Measurements from ENCODE around the gene CTAGE4. TPM values are rescaled to one million over a fixed set of nuclear protein-coding genes. Genes with fewer than 3 reads are reported as not detected.
"Not testable (repeated sequence)": the region's sequence is repeated elsewhere in the genome, so short reads cannot be mapped to it uniquely, and the experiment has no call there.

The CTAGE4 gene, protein sequence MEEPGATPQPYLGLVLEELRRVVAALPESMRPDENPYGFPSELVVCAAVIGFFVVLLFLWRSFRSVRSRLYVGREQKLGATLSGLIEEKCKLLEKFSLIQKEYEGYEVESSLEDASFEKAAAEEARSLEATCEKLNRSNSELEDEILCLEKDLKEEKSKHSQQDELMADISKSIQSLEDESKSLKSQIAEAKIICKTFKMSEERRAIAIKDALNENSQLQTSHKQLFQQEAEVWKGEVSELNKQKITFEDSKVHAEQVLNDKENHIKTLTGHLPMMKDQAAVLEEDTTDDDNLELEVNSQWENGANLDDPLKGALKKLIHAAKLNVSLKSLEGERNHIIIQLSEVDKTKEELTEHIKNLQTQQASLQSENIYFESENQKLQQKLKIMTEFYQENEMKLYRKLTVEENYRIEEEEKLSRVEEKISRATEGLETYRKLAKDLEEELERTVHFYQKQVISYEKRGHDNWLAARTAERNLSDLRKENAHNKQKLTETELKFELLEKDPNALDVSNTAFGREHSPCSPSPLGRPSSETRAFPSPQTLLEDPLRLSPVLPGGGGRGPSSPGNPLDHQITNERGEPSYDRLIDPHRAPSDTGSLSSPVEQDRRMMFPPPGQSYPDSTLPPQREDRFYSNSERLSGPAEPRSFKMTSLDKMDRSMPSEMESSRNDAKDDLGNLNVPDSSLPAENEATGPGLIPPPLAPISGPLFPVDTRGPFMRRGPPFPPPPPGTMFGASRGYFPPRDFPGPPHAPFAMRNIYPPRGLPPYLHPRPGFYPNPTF
- 0.24 TPM for total RNA-seq
- long read RNA-seq, result 0 reads

DNA sequence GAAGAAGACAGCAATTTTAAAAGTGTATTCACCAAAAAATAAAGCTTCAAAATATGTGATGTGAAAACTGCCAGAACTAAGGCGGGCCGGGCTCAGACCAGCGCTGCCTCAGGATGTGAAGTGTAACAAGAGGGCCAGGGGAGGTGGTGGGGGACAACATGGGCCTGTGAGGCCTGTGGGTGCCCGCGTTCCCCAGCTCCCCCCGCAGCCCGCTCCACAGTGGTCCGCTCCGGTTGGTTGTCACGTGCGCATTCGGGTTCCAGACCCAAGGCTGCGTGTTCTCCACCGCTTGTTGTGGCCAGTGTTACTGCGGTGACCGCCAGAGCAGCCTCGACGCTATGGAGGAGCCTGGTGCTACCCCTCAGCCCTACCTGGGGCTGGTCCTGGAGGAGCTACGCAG lies at the start of gene CTAGE4:
Gene CTAGE4, plus strand, starts transcription at position 301 of the 400 bp plus-strand sequence. Its CDS starts 38 bp downstream, at position 339.
- DNase-seq (ENCODE audit: low spot score); intact Hi-C loops (cut with DNase I): not testable (repeated sequence)

DNA sequence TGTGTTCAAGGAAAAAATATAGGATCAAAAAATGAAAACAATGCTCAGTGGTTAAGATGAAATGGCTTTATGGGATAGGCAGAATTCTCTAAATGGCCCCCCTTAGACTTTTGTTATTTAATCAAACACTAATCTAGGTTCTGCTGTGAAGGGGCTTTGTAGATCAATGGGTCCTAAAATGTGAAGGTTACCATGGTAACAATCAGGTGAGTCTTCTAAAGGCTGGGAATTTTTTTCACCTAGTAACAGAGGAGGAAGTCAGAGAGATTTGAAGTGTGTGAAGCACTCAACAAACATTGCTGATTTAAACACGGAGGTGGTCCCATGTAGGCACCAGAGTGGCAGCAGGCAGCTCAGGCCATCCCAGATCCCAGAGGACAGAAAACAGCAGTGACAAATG lies 49.1 kb upstream of the CTAGE4 start:
- intact Hi-C loops (cut with DNase I), result no loop called here
- no peak for DNase-seq (ENCODE audit: low spot score)

DNA sequence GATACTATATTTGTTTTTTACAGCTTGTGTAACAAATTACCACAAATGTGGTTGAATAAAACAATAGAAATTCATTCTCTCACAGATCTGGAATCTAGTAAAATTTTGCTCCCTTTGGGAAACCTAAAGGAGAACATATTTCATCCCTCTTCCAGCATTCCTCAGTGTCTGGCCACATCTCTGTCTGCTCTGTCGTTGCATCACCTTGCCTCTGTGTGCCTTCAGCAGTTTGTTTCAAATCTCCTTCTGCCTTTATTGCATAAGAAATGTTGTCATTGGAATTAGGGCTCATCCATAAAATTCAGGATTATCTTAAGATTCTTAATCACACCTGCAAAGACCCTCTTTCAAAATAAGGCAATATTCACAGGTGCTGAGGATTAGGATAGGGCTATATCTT lies 45.8 kb upstream of the CTAGE4 start:
- intact Hi-C loops (cut with DNase I), result no loop called here
- no peak for DNase-seq (ENCODE audit: low spot score)

DNA sequence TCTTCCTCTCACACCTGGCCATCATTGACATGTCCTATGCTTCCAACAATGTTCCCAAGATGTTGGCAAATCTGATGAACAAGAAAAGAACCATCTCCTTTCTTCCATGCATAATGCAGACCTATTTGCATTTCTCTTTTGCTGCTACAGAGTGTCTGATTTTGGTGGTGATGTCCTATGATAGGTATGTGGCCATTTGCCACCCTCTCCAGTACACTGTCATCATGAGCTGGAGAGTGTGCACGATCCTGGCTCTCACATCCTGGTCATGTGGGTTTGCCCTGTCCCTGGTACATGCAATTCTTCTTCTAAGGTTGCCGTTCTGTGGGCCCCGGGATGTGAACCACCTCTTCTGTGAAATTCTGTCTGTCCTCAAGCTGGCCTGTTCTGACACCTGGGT lies 41.1 kb upstream of the CTAGE4 start:
- DNase-seq (ENCODE audit: low spot score), result no peak
- intact Hi-C loops (cut with DNase I), result no loop called here

DNA sequence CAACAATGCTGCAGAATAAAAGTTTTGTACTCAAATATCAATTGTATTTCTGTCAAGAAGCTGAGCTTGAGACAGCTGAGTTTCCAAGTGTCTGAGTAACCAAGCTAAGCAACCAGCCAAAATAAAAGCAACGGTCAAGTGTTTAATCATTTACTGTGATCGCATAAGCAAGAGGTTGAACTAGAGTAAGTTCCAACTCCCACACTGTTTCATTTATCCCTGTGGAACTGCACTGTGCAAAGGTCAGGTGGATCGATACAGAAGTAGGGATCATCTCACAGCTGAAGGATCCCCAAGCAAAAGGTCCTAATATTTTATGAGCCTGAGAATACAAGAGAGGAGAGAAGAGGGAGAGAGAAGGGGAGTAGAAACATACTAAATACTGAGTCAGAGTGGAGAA lies 38.8 kb upstream of the CTAGE4 start:
- intact Hi-C loops (cut with DNase I), result no loop called here
- DNase-seq (ENCODE audit: low spot score), result no peak

DNA sequence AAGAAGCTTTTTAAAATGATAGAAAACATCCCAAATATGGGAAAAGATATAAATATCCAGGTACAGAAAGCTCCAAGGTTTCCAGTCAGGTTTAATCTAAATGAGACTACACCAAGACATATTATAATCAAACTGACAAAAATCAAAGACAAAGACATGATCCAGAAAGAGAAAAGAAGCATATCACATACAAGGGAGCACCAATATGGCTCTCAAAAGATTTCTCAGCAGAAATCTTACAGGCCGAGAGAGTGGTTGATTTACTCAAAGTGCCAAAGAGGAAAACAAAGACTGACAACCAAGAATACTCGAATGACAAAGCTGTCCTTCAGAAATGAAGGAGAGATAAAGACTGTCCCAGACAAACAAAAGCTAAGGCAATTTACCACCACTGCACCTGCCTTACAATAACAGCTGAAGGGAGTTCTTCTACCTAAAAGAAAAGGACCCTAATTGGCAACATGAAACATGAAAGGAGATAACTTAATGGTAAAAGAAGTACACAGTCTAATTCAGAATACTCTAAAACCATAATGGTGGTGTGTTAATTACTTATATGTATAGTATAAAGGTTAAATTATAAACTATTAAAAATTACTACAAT lies 34.9 kb upstream of the CTAGE4 start:
- DNase-seq (ENCODE audit: low spot score), result no peak
- intact Hi-C loops (cut with DNase I), result no loop called here

DNA sequence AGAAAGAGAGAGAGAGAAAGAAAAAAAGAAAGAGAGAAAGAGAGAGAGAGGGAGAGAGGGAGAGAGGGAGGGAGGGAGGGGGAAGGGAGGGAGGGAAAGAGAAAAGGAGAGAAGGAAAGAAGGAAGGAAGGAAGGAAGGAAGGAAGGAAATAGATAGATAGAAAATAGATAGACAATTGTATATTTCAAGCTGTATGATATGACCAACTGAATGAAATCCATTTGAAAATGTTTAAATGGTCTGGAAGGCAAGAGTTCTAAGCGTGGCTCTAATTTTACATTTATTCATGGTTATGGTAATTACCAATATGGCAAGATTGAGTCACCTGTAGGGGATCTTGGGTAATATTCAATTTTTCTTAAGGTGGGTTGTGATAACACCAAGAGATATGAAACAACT lies 24.4 kb upstream of the CTAGE4 start:
- intact Hi-C loops (cut with DNase I), result no loop called here
- DNase-seq (ENCODE audit: low spot score), result no peak

DNA sequence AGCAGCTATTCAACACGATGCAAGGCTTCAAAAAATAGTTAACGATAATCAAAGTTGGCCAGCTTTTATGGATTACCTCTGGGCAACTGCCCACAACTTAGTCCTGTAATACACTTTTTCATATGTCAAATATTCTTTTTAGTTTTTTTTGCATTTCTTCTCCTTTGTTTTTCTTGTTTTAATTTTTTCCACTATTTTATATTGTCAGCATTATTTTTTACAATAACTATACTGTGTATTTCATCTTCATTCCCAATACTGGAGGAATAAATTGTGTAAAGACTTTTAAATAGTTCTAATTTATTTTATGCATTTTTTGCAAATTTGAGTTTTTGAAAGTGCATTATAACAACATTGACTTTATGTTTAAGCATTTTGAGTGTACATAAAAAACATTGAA lies 18.5 kb upstream of the CTAGE4 start:
- intact Hi-C loops (cut with DNase I), result no loop called here
- DNase-seq (ENCODE audit: low spot score), result no peak

DNA sequence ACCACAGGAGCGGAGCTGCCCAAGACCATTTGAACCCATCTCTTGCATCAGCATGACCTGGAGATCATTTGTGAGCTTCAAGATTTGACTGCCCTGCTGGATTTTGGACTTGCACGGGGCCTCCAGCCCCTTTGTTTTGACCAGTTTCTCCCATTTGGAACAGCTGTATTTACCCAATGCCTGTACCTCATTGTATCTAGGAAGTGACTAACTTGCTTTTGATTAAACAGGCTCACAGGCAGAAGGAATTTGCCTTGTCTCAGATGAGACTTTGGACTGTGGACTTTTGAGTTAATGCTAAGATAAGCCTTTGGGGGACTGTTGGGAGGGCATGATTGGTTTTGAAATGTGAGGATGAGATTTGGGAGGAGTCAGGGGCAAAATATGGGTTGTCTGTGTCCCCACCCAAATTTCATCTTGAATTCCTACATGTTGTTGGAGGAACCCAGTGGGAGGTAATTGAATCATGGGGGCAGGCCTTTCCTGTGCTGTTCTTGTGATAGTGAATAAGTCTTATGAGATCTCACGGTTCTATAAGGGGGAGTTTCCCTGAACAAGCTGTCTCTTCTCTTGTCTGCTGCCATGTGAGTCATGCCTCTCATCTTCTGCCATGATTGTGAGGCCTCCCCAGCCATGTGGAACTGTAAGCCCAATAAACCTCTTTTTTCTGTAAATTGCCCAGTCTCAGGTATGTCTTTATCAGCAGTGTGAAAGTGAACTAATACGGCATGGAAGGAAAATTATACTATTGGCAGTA lies 11.5 kb upstream of the CTAGE4 start:
- DNase-seq (ENCODE audit: low spot score); intact Hi-C loops (cut with DNase I): not testable (repeated sequence)

DNA sequence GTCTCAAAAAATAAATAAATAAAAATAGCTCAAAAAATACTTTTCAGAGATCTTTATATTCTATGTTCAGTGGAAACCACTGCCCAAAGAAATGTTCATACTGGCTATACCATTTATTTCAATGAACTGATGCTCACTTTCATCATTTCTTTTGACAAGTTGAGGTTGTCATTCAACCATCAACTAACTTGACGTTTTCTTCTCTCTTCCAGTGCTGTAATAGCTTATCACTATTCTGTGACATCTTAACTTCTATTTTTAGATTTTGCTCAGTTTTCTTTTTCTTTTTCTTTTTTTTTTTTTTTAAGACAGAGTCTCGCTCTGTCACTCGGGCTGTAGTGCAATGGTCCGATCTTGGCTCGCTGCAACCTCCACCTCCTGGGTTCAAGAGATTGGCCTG lies 8.7 kb upstream of the CTAGE4 start:
- intact Hi-C loops (cut with DNase I), result no loop called here
- DNase-seq (ENCODE audit: low spot score), result no peak

DNA sequence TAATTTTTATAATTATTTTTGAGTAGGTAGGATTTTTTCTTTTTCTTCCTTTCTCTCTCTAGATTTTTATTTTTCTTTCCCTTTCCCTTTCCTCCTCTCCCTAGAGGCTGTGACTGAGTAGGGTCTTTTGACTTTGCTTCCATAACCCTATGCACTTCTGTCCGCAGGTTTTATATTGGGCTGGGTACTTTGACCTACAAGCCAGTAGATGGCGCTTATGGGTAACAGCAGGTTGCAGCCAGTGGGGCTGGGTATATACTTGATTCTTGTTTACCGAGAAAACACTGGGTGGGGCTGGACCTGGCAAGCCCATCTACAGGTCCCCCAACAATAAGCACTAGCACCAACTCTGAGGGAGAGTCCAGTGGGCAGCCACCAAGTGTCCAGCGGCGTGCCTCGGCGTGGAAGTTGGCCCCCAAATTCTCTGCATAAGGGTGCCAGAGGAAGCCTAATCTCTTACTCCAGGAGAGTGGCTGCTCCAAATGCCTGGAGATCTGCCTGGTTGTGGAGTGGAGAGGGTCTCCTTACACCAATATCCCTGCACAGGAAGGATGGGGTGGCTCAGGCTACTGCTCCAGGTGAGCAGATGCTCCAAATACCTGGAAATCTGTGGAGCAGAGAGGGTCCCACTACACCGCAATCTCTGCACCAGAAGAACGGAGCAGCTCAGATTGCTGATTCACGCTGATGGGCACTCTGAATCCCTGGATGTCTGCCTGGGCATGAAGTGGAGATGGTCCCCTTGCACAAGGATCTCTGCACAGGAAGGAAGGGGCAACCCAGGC lies 4.7 kb upstream of the CTAGE4 start:
- intact Hi-C loops (cut with DNase I); DNase-seq (ENCODE audit: low spot score): not testable (repeated sequence)

DNA sequence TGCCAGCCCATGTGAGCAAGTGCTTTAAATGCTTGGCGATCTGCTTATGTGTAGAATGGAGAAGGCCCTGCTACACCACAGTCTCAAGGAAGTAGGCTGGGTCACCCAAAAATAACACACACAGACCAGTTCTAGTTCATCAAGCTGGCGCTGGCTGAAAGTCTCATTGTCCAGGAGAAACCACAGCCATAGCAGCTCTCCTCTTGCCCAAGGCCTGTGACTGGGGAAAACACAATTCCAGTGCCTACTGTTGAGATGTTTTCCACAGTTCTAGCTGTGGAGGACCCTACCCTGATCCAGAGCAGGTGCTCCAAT lies 4.1 kb upstream of the CTAGE4 start:
- intact Hi-C loops (cut with DNase I); DNase-seq (ENCODE audit: low spot score): not testable (repeated sequence)

DNA sequence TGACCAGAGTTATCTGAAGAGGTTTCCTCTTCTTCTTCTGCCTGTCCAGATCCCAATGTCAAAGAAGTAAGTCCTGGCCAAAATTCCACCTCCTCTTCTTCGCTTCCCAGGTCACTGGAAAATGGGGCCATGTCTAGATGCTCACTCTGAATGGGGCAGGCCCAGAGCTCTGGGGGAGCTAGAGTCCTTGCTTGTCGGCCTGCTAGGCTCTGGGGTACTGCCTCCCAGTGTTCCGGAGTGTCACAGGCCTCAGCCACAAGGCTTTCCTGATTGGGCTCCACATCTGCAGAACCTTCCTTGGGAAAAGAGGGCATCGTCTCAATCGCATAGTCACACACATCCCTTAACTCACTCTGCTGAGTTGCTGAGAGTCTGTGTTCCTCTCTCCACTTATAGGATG lies 4.6 kb downstream of the CTAGE4 start:
- DNase-seq (ENCODE audit: low spot score); intact Hi-C loops (cut with DNase I): not testable (repeated sequence)

DNA sequence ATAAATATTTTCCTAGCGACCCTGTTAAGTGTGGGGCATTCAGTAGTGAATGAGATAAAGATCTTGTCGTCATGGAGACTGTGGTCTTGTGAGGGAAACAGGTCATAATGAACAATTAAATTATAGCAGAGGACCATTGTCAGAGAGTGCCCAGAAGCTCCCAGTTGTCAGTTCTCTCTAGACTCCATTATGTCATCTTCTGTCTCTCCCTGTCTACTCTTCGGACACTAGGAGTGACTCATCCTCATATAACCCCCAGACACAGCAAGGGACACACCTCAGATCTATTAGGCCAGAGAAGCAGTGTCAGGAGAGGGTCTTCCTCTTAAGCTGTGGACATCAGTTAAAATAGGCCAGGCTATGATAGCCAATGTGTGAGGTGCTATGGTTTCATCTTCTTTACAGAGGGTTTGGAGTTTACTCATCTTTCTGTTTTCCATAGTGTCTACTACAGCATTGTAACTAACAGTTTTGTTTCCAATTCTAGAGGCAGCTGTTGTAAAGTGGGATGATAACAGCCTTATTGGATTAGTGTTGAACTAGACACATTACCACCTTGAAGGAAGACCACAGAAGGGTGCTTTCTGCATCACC lies 5.4 kb downstream of the CTAGE4 start:
- intact Hi-C loops (cut with DNase I); DNase-seq (ENCODE audit: low spot score): not testable (repeated sequence)

DNA sequence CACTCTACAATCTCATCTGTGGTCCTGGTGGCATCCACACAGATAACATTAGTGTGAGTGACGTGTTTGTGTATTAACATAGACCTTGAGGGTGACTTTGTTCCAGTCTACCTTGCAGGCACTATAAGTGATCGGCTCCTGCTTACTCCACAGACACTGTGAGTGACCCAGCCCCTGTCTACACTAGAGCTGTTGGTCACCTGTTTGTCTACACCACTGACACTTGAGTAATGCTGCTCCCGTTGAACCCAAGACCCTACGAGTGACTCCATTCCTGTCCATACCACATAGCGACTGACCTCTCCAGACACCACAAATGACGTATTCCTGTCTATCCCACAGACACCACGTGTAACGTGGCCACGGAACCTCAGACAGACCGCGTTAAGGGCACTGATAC lies 10.5 kb downstream of the CTAGE4 start:
- DNase-seq (ENCODE audit: low spot score); intact Hi-C loops (cut with DNase I): not testable (repeated sequence)

DNA sequence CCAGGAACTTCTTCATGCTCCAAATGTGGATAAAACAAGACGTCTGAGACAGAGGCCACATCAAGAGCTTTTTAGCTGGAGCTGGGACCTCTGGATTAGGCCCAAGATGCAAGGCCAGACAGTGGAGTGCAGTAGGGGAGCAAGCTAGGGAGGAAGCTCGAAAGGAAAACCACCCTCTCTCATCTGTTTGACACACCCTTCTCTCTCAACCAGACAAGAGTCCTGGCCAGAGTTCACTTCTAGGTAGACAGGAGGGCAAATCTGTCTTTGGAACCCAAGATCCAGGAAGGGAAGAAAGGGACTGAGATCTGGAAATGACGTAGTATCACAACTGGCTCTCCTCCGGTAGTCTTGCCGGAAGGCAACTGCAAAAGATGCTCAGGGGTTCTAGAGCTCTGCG lies 11.2 kb downstream of the CTAGE4 start:
- intact Hi-C loops (cut with DNase I); DNase-seq (ENCODE audit: low spot score): not testable (repeated sequence)

DNA sequence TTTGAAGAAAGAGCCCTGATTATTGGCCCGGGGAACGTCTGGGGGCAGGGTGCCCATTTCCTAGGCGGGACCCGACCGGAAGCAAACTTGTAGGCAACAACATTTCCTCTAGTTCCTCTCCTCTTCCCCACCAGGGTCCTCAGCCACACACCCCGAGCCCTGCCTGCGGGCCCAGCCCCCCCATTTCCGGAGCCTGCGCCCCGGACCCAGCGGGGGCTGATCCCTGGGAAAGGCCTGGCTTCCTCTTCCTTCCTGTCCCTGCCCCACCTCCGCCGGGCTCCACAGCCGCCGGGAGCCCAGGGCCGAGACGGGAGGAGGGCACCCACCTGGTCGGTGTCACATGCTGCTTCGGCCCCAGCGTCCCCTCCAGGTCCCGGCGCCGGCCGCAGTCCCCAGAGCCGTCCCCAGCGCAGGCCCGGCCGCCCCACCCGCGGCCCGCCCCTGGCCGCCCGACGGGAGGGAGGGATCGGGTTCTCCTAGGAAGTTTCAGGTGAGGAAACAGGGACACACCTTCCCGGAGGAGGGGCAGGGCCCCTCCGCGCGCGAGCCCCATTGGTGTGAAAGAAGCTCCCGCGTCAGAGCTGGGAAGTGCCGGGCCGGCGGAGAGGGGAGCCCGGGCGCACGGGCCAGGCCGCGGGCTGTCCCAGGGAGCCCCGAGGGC lies 12.1 kb downstream of the CTAGE4 start, which contains the start of gene ARHGEF35:
Gene ARHGEF35, minus strand, starts transcription at position 622 of the 661 bp plus-strand sequence. CDS start 7,450 bp downstream, outside the sequence.
- intact Hi-C loops (cut with DNase I); DNase-seq (ENCODE audit: low spot score): not testable (repeated sequence)

DNA sequence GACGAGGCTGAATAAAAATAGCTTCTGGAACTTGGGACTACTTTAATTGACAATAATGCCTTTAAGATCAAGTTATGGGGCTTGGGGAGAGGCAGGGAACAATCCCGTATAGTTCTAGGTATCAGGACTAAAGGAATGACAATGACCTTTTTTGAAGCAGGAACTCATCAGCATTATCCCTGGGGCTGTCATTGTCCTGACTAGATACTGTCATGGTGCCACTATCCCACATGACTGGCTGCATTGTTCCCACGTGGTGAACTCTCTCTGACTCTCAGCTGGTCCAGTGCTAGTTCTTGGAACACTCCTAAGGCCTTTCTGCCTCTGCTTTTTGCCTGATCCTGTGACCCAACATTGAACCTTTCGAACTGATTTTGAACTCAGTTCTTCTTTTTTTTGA lies 15.7 kb downstream of the CTAGE4 start:
- DNase-seq (ENCODE audit: low spot score); intact Hi-C loops (cut with DNase I): not testable (repeated sequence)

All from cardiac septum (tissue), 1 donor.